Measurements from ENCODE around the gene PTGDR2.

PTGDR2 gene

DNA sequence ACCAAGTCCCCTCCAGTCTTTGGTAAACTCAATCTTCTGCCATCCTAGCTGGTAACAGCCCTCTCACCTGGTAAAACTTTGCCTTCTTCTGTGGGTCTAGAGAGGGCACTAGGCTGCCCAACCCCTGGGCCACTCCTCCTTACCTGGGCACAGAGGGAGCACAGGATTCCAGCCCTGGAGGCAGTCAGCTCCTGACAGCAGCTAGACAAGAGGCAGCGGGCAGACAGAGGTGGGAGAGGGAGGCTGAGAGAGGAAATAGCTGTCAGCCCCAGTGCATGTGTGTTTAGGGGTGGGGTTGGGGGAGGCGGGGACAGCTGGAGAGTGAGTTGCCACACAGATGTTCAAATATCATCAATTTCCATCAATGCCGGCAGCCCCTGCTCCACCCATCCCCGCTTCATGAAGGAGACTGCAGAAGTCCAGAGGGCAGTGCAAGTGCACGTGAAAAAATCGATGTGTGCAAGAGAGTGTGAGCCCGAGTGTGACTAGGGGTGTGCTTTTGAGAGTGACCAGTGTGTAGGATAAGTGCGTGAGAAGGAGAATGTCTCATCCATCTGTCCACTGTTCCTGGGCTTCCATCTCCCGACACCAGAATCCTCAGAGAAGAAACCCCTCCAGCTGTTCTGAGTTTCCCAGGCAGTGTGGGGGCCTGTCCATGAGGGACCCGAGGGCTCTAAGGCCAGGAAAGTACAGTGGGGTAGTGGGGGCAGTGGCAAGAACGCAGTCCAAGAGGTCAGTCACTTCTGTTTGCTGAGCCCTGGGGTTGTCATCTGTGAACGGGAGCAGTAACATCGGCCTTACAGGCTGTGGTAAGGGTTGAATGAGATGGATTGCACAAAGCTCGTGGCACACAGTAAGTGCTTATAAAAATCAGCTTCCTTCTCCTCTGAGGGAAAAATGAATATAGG is at the start of gene PTGDR2:
Gene PTGDR2 (minus strand): TSS at position 225 of the 908 bp plus-strand sequence. CDS start 2,228 bp downstream, outside the sequence.
- no peak for DNase-seq (ENCODE audit: low read depth in 2 of 2)

DNA sequence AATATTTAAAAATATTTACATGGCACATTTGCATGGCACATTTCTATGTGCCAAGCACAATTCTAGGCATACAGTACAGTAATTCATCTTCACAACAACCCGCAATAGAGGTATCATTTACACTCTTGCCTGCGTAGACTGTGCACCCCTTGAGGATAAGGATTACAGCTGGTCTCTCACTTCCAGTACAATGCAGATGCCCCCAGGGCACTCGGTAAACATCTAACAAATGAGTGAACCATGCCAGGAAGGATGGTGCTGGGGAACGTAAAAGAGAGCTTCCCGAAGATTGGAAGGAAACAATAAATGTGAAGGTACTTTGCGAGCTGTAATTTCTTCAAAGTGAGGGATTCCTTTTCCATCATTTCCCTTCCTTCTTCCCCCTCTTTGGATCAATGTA is 49.3 kb upstream of the PTGDR2 start:
- no peak for DNase-seq (ENCODE audit: low read depth in 2 of 2)

DNA sequence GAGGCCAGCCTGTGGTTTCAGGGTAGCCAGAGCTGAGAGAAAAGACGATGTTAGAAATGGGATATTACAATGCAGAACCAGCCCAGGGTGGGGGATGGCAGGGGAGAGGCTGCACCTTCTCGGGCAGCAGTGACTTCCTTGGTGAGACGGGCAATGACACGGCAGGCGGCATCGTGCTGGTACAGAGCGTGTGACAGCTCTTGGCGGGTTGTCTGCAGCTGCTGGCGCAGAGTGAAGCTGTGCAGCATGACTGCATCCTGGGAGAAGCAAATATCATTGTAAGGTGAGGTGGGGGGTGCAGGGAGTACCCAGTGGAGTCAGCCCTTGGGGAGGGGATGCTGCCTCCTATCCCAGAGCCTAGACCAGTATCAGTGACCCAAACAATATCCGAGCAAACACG is 46.9 kb upstream of the PTGDR2 start:
- DNase-seq (ENCODE audit: low read depth in 2 of 2): no peak

DNA sequence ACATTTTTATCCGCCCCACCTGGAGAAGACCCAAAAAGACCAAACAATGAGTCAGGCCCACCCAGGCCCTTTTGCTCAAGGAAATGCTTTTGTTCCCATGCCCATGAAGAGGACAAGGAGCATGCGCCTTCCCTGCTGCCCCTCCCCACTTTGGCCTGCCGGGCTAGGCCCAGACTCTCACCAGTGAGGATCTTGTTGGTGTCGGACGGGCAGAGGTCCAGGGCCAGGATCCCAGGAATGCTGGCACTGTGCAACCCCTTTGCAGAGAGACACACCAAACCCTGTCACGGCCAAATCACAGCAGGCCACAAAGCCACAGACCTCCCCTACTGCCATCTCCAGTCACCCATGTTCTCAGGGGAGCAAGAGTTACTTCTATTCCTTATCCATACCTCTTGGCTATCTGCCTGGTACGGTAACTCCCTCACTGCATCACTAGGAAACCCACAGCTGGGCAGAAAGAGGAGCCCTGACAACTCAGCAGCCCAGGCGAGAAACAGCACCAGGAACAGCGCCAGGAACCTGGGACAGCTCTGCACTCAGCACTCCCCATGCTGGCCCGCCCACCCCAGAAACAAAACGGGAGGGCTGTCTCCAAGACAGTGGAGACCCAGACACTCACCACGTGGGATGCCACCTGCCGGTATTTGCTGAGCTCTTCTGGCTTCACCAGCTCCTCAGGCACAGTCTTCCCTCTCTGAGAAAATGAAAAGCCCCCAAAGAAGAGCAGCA is 45.1 kb upstream of the PTGDR2 start:
- DNase-seq (ENCODE audit: low read depth in 2 of 2): no peak

DNA sequence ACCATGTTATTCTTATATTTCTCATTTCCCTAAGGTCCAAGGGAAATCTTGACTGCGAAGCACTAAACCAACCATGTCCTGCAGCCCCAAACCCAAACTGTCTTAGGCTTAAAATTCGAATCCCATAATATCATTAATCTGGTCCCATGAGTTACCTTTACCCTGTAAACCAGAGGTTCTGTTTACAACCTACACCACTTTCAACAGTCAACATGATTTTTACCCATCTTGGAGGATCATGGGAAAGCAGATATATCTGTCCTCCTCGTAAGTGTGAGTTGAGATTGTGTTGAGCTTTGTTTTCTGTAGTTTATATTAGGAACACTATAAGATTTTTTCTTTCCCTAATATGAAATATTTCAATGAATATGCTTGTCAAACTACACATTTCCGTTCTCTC is 44.2 kb upstream of the PTGDR2 start:
- no peak for DNase-seq (ENCODE audit: low read depth in 2 of 2)

DNA sequence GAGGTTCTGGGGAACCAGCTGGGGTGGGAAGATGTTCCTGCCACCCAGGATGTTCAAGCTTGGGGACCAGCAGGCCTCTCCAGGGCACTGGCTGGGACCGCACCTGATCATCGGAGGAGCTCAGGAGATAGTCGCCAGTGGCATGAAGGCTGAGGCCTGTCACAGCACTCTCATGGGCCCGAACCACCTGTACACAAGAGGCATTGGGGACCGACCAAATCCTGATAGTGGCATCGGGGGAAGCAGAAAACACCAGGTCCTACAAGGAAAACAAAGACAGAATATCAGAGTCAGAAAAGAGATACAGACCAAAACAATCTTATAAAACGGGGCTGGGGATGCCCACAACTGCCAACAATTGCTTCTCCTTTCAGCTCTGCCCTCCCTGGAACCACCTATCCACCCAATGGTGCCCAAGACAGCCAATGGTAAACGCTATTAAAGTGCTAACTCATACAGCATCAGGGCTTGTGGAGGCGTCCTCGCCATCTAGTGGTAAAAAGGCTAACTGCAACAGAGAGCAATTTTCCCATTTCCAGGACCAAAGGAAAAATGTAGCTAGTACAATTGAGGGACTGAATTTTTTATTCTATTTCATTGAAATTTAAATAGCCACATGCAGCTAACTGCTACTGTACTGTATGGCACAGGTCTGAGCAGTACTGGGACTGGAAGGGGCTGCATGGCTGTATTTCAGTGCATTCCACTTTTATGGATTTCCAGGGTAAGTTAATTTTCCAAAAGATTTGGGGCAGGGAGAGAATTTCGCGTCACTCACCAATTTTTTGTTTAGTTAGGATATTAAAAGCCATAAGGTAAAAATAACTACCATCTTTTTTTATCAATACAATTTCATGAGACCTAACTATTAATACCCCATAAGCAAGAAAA is 43.5 kb upstream of the PTGDR2 start:
- DNase-seq (ENCODE audit: low read depth in 2 of 2): no peak

DNA sequence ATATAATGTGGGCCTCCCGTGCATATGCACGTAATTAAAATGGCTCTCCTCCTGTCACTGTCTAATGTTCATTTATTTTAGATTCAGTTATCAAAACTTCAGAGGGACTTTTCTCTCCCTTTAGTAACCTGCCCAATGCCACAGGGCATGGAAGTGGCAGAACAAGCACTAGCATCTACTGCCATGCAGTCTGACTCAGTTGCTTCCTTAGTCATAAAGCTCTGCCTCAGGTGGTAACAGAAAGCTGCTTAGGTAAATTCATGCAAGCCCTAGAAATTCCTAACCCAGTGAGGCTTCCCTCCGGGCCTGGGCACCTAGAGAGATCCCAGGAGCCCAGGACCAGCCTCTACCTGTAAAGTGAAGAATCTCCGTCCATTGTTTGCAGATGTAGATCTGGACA is 41.7 kb upstream of the PTGDR2 start:
- DNase-seq (ENCODE audit: low read depth in 2 of 2): no peak

DNA sequence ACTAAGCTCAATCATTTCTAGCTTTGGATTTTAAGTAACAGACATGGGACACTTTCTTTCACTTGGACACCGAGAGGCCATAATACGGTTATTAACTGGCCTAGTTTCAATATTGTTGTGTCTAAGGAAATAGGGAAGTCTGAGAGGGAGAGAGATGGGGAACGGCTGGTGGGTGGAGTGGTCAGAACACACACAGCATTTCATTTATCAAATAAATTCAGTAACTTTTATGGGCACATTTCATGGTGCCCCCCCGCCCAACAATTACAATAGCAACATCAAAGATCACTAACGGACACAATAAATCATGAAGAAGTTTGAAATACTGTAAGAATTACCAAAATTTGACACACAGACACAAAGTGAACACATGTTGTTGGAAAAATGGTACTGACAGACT is 39.9 kb upstream of the PTGDR2 start:
- DNase-seq (ENCODE audit: low read depth in 2 of 2): no peak

DNA sequence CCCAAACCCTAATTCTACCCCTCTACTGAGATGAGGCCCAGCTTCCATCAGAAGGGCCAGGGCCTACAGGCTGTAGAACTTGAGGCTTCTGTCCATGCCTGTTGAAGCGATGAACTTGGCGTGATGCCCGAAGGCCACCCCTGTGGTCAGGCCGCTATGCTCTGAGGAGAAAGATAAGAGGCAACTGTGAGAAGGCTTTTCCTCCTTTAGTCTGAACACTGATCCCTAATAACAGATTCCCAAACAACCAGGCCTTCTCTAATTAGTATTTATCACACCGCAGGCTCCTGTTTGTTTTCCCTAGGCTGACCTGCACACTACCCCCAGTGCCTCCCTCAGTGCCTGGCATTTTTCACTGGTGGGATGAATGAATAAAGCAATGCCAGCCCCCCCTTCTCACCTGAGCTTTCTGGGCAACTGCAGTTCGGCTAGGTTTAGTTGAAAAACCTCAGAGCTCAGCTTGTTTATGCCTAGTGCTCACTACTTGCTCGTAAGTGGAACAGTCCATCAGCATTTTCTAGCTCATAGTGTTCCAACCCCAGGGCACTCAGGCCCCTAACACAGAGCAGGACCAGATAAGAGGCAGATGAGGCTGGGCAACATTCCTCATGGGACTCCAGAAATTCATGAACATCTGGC is 35.5 kb upstream of the PTGDR2 start:
- no peak for DNase-seq (ENCODE audit: low read depth in 2 of 2)

DNA sequence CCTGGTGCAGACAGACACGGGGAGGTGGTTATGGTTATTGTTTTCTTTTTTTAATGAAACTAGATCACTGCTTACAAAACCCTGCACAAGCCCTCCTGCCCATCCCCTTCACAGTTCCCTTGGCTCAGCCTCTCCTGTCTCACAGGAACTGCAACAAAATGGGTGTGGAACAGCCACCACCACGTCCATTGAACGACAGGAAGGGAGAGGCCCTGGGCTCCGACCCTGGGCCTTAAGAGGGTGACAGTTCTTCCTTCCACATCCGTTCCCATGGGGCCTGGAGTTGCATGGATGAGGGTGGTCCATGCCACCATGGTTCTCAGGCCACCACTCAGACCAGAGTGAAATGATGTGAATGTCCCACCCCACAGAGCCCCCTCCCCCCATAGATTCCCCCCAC is 34.9 kb upstream of the PTGDR2 start:
- no peak for DNase-seq (ENCODE audit: low read depth in 2 of 2)

DNA sequence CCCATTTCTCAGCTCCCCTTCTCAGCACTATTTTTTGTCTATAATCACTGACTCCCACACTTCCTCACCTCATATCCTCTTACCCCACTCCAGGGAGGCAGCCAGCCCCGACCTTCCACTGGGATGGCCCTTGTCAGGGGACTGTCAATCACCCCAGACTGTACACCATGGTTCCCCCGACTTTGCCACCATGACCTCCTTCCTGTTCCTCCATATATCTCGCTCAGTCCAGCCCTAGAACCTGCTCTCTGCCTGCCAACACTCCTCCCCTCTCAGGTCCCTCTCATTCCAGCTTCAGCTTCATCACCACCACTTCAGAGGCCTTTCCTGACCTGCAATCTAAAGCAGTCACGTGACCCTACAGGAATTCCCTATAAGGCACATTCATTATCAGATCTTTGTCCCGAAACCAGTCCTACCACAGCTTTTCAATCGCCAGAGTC is 34.1 kb upstream of the PTGDR2 start:
- DNase-seq (ENCODE audit: low read depth in 2 of 2): no peak

DNA sequence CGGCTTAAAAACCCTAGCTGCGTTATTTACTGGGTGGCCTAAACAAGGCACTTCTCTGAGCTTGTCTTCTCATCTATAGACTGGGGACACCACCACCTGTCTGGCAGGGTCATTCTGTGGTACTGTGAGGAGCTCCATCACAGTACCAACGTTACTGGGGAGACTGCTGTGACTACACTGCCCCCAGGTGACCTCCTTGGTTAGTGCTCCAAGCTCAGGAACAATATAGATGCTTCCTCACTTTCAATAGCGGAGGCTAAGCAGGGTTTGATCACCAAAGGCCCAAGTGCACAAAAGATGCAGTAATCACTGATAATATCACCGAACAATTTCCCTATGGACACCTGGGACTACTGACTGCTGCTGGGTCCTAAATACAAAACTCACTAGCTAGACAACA is 31.8 kb upstream of the PTGDR2 start:
- no peak for DNase-seq (ENCODE audit: low read depth in 2 of 2)

DNA sequence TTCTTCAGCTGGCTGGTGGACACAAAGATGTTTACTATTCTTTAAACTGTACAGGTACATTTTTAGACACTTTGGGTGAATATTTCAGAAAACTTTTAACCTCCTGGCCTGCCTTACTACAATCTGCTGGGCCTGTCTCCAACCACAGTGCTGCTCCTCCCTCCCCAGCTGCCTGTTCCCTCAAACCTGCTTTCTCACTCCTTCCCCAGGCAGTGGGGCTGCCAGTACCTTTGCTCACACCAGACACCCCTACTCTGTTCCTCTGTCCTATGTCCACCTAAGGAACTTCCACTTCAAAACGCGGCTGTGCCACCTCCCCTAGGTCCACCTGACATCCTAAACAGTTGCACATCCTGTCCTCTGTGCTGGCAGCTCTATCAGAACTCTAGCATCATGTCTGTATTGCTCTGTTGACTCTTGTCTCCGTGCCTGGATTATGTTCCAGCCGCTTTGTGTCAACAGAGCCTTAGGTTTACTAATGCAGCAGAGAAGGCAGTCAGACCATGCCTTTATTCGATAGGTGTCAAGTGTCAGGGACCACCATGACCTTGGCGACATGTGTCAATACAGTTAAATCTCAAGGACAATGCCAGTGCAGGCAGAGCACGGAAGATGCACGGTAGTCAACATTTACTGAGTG is 25.0 kb upstream of the PTGDR2 start:
- DNase-seq (ENCODE audit: low read depth in 2 of 2): no peak

DNA sequence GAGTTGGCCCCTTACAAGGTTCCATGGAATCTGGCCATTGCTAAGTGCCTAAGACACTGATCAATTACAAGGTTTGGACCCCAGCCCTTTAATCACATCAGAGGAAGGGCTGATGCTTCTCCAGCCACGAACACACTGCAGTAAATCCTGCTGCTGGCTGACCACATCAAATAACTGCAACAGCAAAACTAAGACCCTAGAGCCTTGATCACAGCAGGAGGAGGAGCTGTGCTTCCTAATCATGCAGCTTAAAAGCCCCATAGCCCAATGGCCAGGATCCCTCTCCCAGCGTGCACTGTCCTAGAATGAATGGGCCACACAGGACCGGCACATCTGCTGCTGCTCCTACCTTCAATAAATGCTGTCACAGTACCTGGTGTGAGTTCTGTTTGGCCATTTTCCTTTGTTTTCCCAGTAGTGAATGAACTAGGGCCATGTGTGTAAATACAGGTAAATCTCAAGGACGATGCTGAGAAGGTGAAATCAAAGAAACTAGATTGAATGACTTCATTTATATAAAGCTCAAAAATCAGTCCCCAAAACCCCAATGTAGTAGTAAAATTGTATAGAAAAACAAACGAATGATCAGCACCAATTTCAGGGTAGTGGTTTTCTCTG is 24.3 kb upstream of the PTGDR2 start:
- no peak for DNase-seq (ENCODE audit: low read depth in 2 of 2)

DNA sequence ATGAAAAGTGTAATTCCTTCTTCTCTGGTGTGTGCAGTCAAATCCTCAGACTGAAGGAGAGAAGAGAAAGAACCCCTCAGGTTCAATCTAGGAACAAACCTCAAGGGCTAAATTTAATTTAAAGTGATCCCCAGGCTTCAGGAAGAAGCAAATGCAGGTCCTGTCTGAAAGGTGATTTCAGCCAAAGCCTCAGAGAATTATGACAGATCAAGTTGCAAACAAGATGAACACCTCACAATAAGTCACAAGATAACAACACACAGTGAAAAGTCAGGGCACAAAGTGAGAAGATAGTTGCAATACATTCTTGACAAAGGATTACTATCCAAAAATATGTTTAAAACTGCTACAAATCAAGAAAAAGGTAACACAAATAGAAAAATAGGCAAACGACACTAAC is 23.4 kb upstream of the PTGDR2 start:
- DNase-seq (ENCODE audit: low read depth in 2 of 2): no peak

DNA sequence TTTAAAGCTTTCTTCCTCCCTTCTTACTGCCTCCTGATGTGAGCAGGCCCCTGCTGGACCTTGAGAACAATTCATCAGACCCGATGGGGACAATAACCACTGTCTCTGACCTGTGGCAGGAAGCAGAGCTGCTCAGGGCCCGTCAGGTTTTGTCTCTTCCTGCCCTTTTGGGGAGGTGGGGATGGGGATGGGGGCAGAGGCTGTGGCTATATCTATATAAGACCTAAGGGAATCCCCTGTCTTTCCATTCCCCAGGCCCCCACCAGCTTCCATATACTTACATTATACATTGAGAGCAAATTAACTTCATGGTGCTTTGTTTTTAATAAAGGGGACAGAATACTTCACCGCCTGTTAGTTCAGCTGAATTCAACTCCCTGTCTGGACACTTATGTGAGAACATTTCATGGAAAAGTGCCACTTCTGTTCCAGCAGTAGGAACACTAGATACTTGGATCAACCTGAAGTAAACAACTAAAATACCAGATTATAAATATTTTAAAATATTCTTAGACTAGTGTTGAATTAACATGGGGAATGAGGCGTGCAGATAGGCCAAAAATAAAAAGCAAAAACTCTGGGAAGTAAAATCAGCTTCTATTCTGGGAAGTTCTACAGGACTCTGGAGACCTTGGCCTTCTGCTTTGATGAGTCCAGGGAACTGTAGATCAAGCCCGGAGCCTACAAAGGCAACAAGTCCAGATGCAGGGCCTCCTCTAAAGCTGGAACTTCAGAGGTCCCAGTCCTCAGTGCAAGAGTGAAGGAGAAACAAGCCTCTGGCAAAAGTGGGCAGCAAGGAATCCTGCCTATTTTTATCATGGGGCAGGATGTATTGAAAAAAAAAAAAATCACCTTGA is 22.7 kb upstream of the PTGDR2 start:
- DNase-seq (ENCODE audit: low read depth in 2 of 2): no peak

DNA sequence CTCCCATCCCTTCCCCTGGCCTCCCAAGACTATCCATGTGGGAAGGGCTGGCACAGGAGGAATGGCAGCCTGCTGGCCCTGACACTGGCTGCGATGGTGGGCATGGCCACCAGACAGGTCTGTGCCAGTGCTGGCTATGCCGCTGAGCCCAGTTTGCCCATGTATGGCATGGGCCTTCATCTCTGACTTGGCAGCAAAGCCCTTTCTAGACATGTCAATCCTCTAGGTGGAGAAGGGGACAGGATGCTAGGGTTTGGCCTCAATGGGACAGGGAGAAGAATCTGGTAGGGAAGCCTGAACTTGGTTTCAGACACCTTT is 20.4 kb upstream of the PTGDR2 start:
- DNase-seq (ENCODE audit: low read depth in 2 of 2): no peak

DNA sequence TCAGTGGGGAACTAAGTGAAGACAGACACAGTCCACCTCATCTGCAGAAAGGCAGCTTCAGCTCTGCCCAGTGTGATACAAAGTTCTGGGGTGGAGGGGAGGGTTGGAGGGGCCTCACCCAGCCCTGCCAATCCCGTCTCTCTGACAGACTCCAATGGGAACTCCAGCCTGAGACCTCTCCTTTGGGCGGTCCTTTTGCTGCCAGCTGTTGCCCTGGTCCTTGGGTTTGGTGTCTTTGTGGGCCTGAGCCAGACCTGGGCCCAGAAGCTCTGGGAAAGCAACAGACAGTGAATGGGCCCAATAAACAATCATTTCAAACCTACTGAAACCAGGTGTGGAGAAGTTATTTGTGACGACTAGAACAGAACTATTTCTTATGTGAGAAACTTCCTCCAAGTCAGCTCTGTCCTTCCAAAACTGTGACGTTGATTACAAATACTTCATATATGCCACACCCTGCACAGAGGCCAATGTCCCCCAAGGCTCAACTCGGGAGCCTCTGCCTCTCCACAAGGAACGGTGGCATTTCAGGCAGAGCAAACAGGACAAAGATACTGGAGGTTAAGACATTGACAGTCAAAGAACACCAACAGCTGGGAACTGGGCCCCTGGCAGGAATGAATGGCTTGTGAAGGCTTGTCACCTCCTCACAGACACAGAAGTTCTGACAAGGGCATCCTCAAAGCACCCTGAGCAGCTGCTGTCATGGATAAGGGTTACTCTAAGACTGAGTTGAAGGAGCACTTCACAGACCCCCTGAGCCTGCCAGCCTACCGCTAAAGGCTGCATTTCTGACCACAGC is 19.8 kb upstream of the PTGDR2 start:
- no peak for DNase-seq (ENCODE audit: low read depth in 2 of 2)
